K562 (cell line): Measurements from ENCODE around the gene CREB3L4. TPM values are rescaled to one million over a fixed set of nuclear protein-coding genes. Genes with fewer than 3 reads are reported as not detected.

ENCODE experiments used
- CAMTA2 ChIP-seq: fragments of 250-450 bp; sonication (Bioruptor Pico); conservative IDR thresholded peaks from 2 replicates; pipeline ENCODE4 v1.5.1; 2022
- CBX8 ChIP-seq: fragments of 200-600 bp; sonication (generic); IDR thresholded peaks from 2 replicates; pipeline ENCODE4 v1.6.1; 2012; ENCODE audit warnings: borderline replicate concordance, mixed run types, low read depth, mild to moderate bottlenecking, moderate library complexity, mixed read lengths, low read length, control low read depth, inconsistent platforms; ENCODE audit not compliant: poor library complexity, severe bottlenecking; ENCODE audit errors: extremely low read depth
- EHMT2 ChIP-seq: fragments of 450-650 bp; IDR thresholded peaks from 2 replicates; pipeline ENCODE4 v1.6.1; 2018; ENCODE audit warnings: antibody characterized with exemption
- ILK ChIP-seq: fragments of 450-650 bp; IDR thresholded peaks from 2 replicates; pipeline ENCODE4 v1.6.1; 2016; ENCODE audit warnings: missing genetic modification characterization, low read depth, mild to moderate bottlenecking, missing compliant biosample characterization, moderate library complexity, borderline replicate concordance
- JUN ChIP-seq, 2 experiments: sonication (generic) in 1 of 2; formaldehyde crosslinking in 1 of 2; IDR thresholded peaks; 2 replicates each; pipeline versions ENCODE4 v1.6.1 to v1.8.0; 2012 to 2022; ENCODE audit warnings: borderline replicate concordance in 2 of 2, mild to moderate bottlenecking in 2 of 2, improper control_type of control experiment in 1 of 2, low read depth in 1 of 2, low read length in 1 of 2, missing genetic modification reagents in 1 of 2
- KLF13 ChIP-seq: fragments of 450-650 bp; IDR thresholded peaks from 2 replicates; pipeline ENCODE4 v1.6.1; 2016; ENCODE audit warnings: missing genetic modification characterization, low read depth, mild to moderate bottlenecking, missing compliant biosample characterization, moderate library complexity, borderline replicate concordance
- LEF1 ChIP-seq: fragments of 450-650 bp; IDR thresholded peaks from 2 replicates; pipeline ENCODE4 v1.6.1; 2016; ENCODE audit warnings: mild to moderate bottlenecking
- MEIS2 ChIP-seq: fragments of 450-650 bp; IDR thresholded peaks from 2 replicates; pipeline ENCODE4 v1.6.1; 2014; ENCODE audit warnings: mild to moderate bottlenecking; ENCODE audit not compliant: partially characterized antibody
- MYNN ChIP-seq, 2 experiments: sonication (generic); formaldehyde crosslinking in 1 of 2; IDR thresholded peaks; 2 replicates each; pipeline versions ENCODE4 v1.5.0 to v1.6.1; 2016 to 2020; ENCODE audit warnings: antibody characterized with exemption in 1 of 2, missing genetic modification reagents in 1 of 2
- PHB ChIP-seq: fragments of 250-450 bp; sonication (Bioruptor Pico); IDR thresholded peaks from 2 replicates; pipeline ENCODE4 v1.5.0; 2021
- PRMT5 ChIP-seq: sonication (generic); formaldehyde crosslinking; IDR thresholded peaks from 2 replicates; pipeline ENCODE4 v1.5.0; 2020; ENCODE audit warnings: missing genetic modification reagents
- PRPF4 ChIP-seq: fragments of 200-400 bp; formaldehyde crosslinking; IDR thresholded peaks from one replicate; pipeline ENCODE4 v1.6.1; 2017; ENCODE audit warnings: low read length, low read depth, mild to moderate bottlenecking; ENCODE audit not compliant: insufficient read depth, poor library complexity, severe bottlenecking
- RCOR1 ChIP-seq, 2 experiments: IDR thresholded peaks; 2 replicates each; pipeline ENCODE4 v1.6.1; 2012; ENCODE audit warnings: low read depth in 2 of 2, low read length in 2 of 2, borderline replicate concordance in 1 of 2, improper control_type of control experiment in 1 of 2
- RFX5 ChIP-seq: IDR thresholded peaks from 2 replicates; pipeline ENCODE4 v1.6.1; 2011; ENCODE audit warnings: low read depth, mild to moderate bottlenecking, improper control_type of control experiment, low read length
- SP1 ChIP-seq: sonication (generic); formaldehyde crosslinking; IDR thresholded peaks from 2 replicates; pipeline ENCODE4 v1.8.1; 2022; ENCODE audit warnings: mild to moderate bottlenecking, missing genetic modification reagents
- YBX1 ChIP-seq: fragments of 450-650 bp; IDR thresholded peaks from 2 replicates; pipeline ENCODE4 v1.7.1; 2016; ENCODE audit warnings: mild to moderate bottlenecking
- ZNF668 ChIP-seq: fragments of 250-450 bp; sonication (Bioruptor Pico); IDR thresholded peaks from 2 replicates; pipeline ENCODE4 v1.8.0; 2022; ENCODE audit warnings: mild to moderate bottlenecking, inconsistent platforms
- polyA plus RNA-seq, 8 experiments: library from polyadenylated mRNA; depleted of rRNA in 4 of 8; stranded (reverse) in 5 of 8; unstranded in 3 of 8; fragments of >200 nt; fragmentation: Nextera tagmentation in 2 of 8; fragmentation: Illumina TruSeq in 1 of 8; extraction: Ambion mirVana in 2 of 8; extraction: Trizol in 1 of 8; gene quantifications; 2 replicates each; pipeline versions ENCODE4 v1.2.1 to v1.2.3, GENCODE V29; 2011 to 2014; ENCODE audit warnings: inconsistent platforms in 1 of 8, missing spikeins in 1 of 8
- total RNA-seq, 7 experiments: library from RNA; depleted of rRNA in 6 of 7; stranded (reverse); fragments of >200 nt in 6 of 7; fragmentation: Illumina TruSeq in 2 of 7; extraction: Trizol in 2 of 7; gene quantifications; 2 replicates each; pipeline versions ENCODE4 v1.2.1 to v1.2.3, GENCODE V29; 2011 to 2021; ENCODE audit warnings: low replicate concordance in 1 of 7
- TF ChIP-seq, protein P1 (sequence below): fragments of 450-650 bp; formaldehyde crosslinking; IDR thresholded peaks from 2 replicates; pipeline ENCODE4 v1.4.0; 2020; ENCODE audit warnings: mild to moderate bottlenecking, moderate library complexity
- TF ChIP-seq, protein P2 (sequence below), 3 experiments: fragments of 200-800 bp in 1 of 3; sonication (Bioruptor generic) in 1 of 3; sonication (generic) in 1 of 3; formaldehyde crosslinking in 1 of 3; IDR thresholded peaks; 2 replicates each; pipeline versions ENCODE4 v1.6.1 to v1.8.0; 2016 to 2022; ENCODE audit warnings: mild to moderate bottlenecking in 2 of 3, missing compliant biosample characterization in 2 of 3, missing genetic modification characterization in 2 of 3, missing genetic modification reagents in 1 of 3
- TF ChIP-seq, protein P3 (sequence below): fragments of 450-650 bp; IDR thresholded peaks from 2 replicates; pipeline ENCODE4 v1.6.1; 2018; ENCODE audit warnings: mild to moderate bottlenecking, low read depth; ENCODE audit not compliant: partially characterized antibody
- TF ChIP-seq, protein P4 (sequence below): fragments of 450-650 bp; conservative IDR thresholded peaks from 2 replicates; pipeline ENCODE4 v1.6.1; 2016; ENCODE audit warnings: missing genetic modification characterization, low read depth, mild to moderate bottlenecking, missing compliant biosample characterization, moderate library complexity

The CREB3L4 gene
- total and polyA plus RNA-seq, 9 of the 15 experiments (the other 6 are each of a cell fraction or from before 2014, with no cell fraction given): 9.9 to 18.6 (median 13.9) TPM

DNA sequence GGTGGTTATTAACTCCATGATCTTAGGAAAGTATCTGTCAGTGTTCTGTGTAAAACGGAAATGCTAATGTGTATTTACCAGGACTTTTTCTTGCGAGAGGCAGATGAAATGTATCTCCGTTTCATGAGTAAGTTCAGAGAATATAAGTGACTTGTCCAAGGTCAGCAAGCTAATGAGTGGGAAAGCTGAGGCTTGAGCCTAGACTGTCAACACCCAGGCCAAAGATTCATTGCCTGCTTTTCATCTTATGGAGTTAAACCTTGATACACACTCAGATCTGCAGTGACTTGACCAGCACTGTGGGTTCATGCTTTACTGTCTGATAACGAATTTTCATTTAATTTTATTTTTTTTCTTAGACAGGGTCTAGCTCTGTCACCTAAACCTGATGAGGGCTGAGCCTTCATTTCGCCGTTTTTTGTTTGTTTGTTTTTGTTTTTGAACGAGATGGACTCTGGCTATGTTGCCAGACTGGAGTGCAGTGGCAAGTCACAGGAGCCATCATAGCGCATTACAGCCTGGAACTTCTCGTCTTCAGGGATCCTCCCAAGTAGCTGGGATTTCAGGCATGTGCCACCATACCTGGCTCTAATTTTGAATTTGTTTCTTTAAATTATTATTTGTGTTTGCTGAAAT, 10.7 kb downstream of the CREB3L4 start (continued):
- TF ChIP-seq, protein P1, sequence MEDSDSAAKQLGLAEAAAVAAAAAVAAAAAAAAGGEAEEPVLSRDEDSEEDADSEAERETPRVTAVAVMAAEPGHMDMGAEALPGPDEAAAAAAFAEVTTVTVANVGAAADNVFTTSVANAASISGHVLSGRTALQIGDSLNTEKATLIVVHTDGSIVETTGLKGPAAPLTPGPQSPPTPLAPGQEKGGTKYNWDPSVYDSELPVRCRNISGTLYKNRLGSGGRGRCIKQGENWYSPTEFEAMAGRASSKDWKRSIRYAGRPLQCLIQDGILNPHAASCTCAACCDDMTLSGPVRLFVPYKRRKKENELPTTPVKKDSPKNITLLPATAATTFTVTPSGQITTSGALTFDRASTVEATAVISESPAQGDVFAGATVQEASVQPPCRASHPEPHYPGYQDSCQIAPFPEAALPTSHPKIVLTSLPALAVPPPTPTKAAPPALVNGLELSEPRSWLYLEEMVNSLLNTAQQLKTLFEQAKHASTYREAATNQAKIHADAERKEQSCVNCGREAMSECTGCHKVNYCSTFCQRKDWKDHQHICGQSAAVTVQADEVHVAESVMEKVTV: no peak
- no peak for TF ChIP-seq RFX5
- TF ChIP-seq, protein P2, sequence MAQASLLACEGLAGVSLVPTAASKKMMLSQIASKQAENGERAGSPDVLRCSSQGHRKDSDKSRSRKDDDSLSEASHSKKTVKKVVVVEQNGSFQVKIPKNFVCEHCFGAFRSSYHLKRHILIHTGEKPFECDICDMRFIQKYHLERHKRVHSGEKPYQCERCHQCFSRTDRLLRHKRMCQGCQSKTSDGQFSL (CRISPR knock-in tag; IDR thresholded peaks at IDR 0.05): no peak
- TF ChIP-seq, protein P2 (tag; IDR thresholded peaks at IDR 0.05): no peak
- TF ChIP-seq EHMT2: 0 out of 2 replicates have a peak, but pooled peaks have one; percentile 10
- TF ChIP-seq CAMTA2 (CRISPR knock-in tag): no peak
- TF ChIP-seq LEF1: 0 out of 2 replicates have a peak, but pooled peaks have one; percentile 7
- no peak for TF ChIP-seq PRMT5 (CRISPR knock-in tag)
- TF ChIP-seq MYNN (IDR thresholded peaks at IDR 0.05): no peak
- TF ChIP-seq MYNN (CRISPR knock-in tag; IDR thresholded peaks at IDR 0.05): no peak
- TF ChIP-seq MEIS2: peak; percentile 86
- no peak for TF ChIP-seq ILK (tag)
- no peak for TF ChIP-seq CBX8
- TF ChIP-seq ZNF668 (CRISPR knock-in tag): no peak
- TF ChIP-seq PRPF4: no peak
- 0 out of 2 replicates have a peak, but pooled peaks have one; percentile 10 for TF ChIP-seq SP1 (CRISPR knock-in tag)
- TF ChIP-seq, protein P3, sequence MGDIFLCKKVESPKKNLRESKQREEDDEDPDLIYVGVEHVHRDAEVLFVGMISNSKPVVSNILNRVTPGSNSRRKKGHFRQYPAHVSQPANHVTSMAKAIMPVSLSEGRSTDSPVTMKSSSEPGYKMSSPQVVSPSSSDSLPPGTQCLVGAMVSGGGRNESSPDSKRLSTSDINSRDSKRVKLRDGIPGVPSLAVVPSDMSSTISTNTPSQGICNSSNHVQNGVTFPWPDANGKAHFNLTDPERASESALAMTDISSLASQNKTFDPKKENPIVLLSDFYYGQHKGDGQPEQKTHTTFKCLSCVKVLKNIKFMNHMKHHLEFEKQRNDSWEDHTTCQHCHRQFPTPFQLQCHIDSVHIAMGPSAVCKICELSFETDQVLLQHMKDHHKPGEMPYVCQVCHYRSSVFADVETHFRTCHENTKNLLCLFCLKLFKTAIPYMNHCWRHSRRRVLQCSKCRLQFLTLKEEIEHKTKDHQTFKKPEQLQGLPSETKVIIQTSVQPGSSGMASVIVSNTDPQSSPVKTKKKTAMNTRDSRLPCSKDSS: no peak
- TF ChIP-seq RCOR1 (IDR thresholded peaks at IDR 0.05; ENCODE audit: borderline replicate concordance in 1 of 2, low read depth in 2 of 2, low read length in 2 of 2): peak in 1 of 2 experiments; percentile 40; a peak in 1 of 4 replicates
- no peak for TF ChIP-seq YBX1
- TF ChIP-seq, protein P4, sequence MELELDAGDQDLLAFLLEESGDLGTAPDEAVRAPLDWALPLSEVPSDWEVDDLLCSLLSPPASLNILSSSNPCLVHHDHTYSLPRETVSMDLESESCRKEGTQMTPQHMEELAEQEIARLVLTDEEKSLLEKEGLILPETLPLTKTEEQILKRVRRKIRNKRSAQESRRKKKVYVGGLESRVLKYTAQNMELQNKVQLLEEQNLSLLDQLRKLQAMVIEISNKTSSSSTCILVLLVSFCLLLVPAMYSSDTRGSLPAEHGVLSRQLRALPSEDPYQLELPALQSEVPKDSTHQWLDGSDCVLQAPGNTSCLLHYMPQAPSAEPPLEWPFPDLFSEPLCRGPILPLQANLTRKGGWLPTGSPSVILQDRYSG (tag): no peak
- TF ChIP-seq JUN (IDR thresholded peaks at IDR 0.05; ENCODE audit: borderline replicate concordance, low read depth, low read length): no peak
- no peak for TF ChIP-seq JUN (CRISPR knock-in tag; IDR thresholded peaks at IDR 0.05; ENCODE audit: borderline replicate concordance)
- no peak for TF ChIP-seq KLF13 (tag)
- TF ChIP-seq PHB (CRISPR knock-in tag): no peak
